HepG2 (cell line): ENCODE measurements around the gene INPP4B. TPM values are rescaled to one million over a fixed set of nuclear protein-coding genes. Genes with fewer than 3 reads are reported as not detected.

Experiments
- ATAC-seq: fragments of 200-7000 bp; cut with Tn5 transposase; 3 replicates; pipeline ENCODE4 v1.9.1; 2020; ENCODE audit warnings: mild to moderate bottlenecking, moderate library complexity
- BruUV-seq: library from RNA; stranded (reverse); fragments of 400-500 nt; replicated peaks from 2 replicates; lab custom pipeline; 2021; lab: Mats Ljungman, UMichigan
- CTCF ChIA-PET: fragments of 300-600 bp; formaldehyde crosslinking; extraction: SDS; loops from one replicate; lab custom pipeline; 2021; ENCODE audit warnings: low total read pairs, inconsistent platforms, low intra/inter-chr PET ratio; lab: Yijun Ruan, JAX
- POLR2A ChIA-PET: fragments of 350-600 bp; sonication (Branson Sonifier 250); formaldehyde crosslinking; loops from one replicate; lab custom pipeline; 2020; ENCODE audit warnings: antibody characterized with exemption, inconsistent platforms; lab: Yijun Ruan, JAX
- DNase-seq: peaks from one replicate; pipeline ENCODE4 v3.0.0-alpha.2; 2015; ENCODE audit warnings: low spot score
- FAIRE-seq: peaks from 3 replicates; lab custom pipeline; 2011; peaks lifted over from hg19 to GRCh38; lab: Jason Lieb, UNC
- H2AFZ ChIP-seq: one replicate; pipeline ENCODE4 v1.6.1; 2011; ENCODE audit warnings: low read length, inconsistent platforms
- H3K27ac ChIP-seq: fragments of 300-600 bp; 3 replicates; pipeline ENCODE4 v1.8.0; 2011; ENCODE audit warnings: mixed run types, mild to moderate bottlenecking, mixed read lengths, low read length, inconsistent platforms; ENCODE audit not compliant: insufficient read depth; ENCODE audit errors: extremely low read length
- H3K27me3 ChIP-seq, 2 experiments: fragments of 200-600 bp in 1 of 2; 2 replicates in 1 of 2; 3 replicates in 1 of 2; pipeline versions ENCODE4 v1.6.0 to v1.8.0; 2011; ENCODE audit warnings: low read length in 2 of 2, mild to moderate bottlenecking in 2 of 2, moderate library complexity in 2 of 2, inconsistent platforms in 1 of 2; ENCODE audit not compliant: insufficient read depth in 2 of 2, control insufficient read depth in 1 of 2
- H3K36me3 ChIP-seq, 2 experiments: fragments of 200-600 bp in 1 of 2; replicated peaks in 1 of 2; 2 replicates in 1 of 2; 3 replicates in 1 of 2; pipeline versions ENCODE4 v1.5.1 to v1.8.0; 2011; ENCODE audit warnings: low read length in 2 of 2, inconsistent platforms in 1 of 2; ENCODE audit not compliant: insufficient read depth in 2 of 2, control insufficient read depth in 1 of 2
- H3K4me1 ChIP-seq: 2 replicates; pipeline ENCODE4 v1.5.1; 2012; ENCODE audit warnings: low read length, inconsistent platforms; ENCODE audit not compliant: insufficient read depth
- H3K4me2 ChIP-seq: 2 replicates; pipeline ENCODE4 v1.6.0; 2011; ENCODE audit warnings: low read depth, low read length, inconsistent platforms
- H3K4me3 ChIP-seq, 3 experiments: fragments of 200-600 bp in 1 of 3; sonication (generic), shearing (Covaris generic) in 1 of 3; replicated peaks in 1 of 3; 2 replicates each; pipeline ENCODE4 v1.5.1; 2011 to 2016; ENCODE audit warnings: low read length in 3 of 3, inconsistent platforms in 2 of 3, low read depth in 2 of 3, mild to moderate bottlenecking in 2 of 3, control low read depth in 1 of 3, mixed read lengths in 1 of 3; ENCODE audit not compliant: insufficient read depth in 1 of 3
- H3K79me2 ChIP-seq: one replicate; pipeline ENCODE4 v1.6.1; 2011; ENCODE audit warnings: low read length, inconsistent platforms; ENCODE audit not compliant: insufficient read depth
- H3K9ac ChIP-seq: 2 replicates; pipeline ENCODE4 v1.6.0; 2011; ENCODE audit warnings: mild to moderate bottlenecking, low read depth, low read length, inconsistent platforms; ENCODE audit not compliant: insufficient read depth
- H3K9me3 ChIP-seq: 2 replicates; pipeline ENCODE4 v1.5.1; 2012; ENCODE audit warnings: mild to moderate bottlenecking, low read length
- H4K20me1 ChIP-seq: 2 replicates; pipeline ENCODE4 v1.6.0; 2011; ENCODE audit warnings: inconsistent platforms, mild to moderate bottlenecking, low read length, moderate library complexity; ENCODE audit not compliant: insufficient read depth
- CERS6 ChIP-seq: sonication (generic); formaldehyde crosslinking; IDR thresholded peaks from 2 replicates; pipeline ENCODE4 v1.5.0; 2020; ENCODE audit warnings: missing genetic modification reagents
- CHD2 ChIP-seq: IDR thresholded peaks from 2 replicates; pipeline ENCODE4 v1.6.1; 2011; ENCODE audit warnings: low read depth, low read length, improper control_type of control experiment
- CTCF ChIP-seq: sonication (generic); formaldehyde crosslinking; IDR thresholded peaks from 2 replicates; pipeline ENCODE4 v1.5.0; 2020; ENCODE audit warnings: mild to moderate bottlenecking, missing genetic modification reagents, moderate library complexity
- ELF1 ChIP-seq: sonication (generic); formaldehyde crosslinking; IDR thresholded peaks from 2 replicates; pipeline ENCODE4 v1.4.0; 2020; ENCODE audit warnings: missing genetic modification reagents
- ETS1 ChIP-seq: sonication (generic); formaldehyde crosslinking; IDR thresholded peaks from 2 replicates; pipeline ENCODE4 v1.4.0; 2020; ENCODE audit warnings: missing genetic modification reagents
- KAT8 ChIP-seq: IDR thresholded peaks from 2 replicates; pipeline ENCODE4 v1.6.1; 2016; ENCODE audit warnings: missing genetic modification reagents, missing compliant biosample characterization
- PAX8 ChIP-seq: sonication (generic); formaldehyde crosslinking; IDR thresholded peaks from 2 replicates; pipeline ENCODE4 v1.8.0; 2022; ENCODE audit warnings: mild to moderate bottlenecking, missing genetic modification reagents, borderline replicate concordance
- RAD51 ChIP-seq: fragments of 450-650 bp; IDR thresholded peaks from 2 replicates; pipeline ENCODE4 v1.6.1; 2016; ENCODE audit warnings: borderline replicate concordance
- RARG ChIP-seq: sonication (generic); formaldehyde crosslinking; IDR thresholded peaks from 2 replicates; pipeline ENCODE4 v1.4.0; 2020; ENCODE audit warnings: low read depth, mild to moderate bottlenecking, missing genetic modification reagents
- SMAD9 ChIP-seq: sonication (generic); formaldehyde crosslinking; IDR thresholded peaks from 2 replicates; pipeline ENCODE4 v1.5.1; 2020; ENCODE audit warnings: mild to moderate bottlenecking, missing genetic modification reagents
- SRSF1 ChIP-seq: fragments of 200-400 bp; formaldehyde crosslinking; optimal IDR thresholded peaks from 2 replicates; pipeline ENCODE3; 2017; ENCODE audit warnings: mild to moderate bottlenecking, low read depth, low read length, moderate library complexity
- ZBTB44 ChIP-seq: sonication (generic); formaldehyde crosslinking; IDR thresholded peaks from 2 replicates; pipeline ENCODE4 v1.4.0; 2020; ENCODE audit warnings: missing genetic modification reagents
- ZNF331 ChIP-seq: sonication (generic); formaldehyde crosslinking; IDR thresholded peaks from 2 replicates; pipeline ENCODE4 v1.4.0; 2020; ENCODE audit warnings: missing genetic modification reagents
- ZSCAN12 ChIP-seq: sonication (generic); formaldehyde crosslinking; IDR thresholded peaks from 2 replicates; pipeline ENCODE4 v1.9.0; 2021; ENCODE audit warnings: mild to moderate bottlenecking, missing genetic modification reagents
- WGBS: methylation state at CpG from one replicate; pipeline ENCODE4 v1.1.6; 2017; ENCODE audit warnings: low lambda C conversion rate; 5-methylcytosine and 5-hydroxymethylcytosine counted together
- in situ Hi-C: cut with HindIII; loops from 2 replicates; pipeline ENCODE4 v1.10.0; 2017; ENCODE audit warnings: low pct_unique_long_range_greater_than_20kb; ENCODE audit not compliant: extremely low pct_ligation_motif_present
- intact Hi-C: fragments of 100-400 bp; cut with micrococcal nuclease; formaldehyde crosslinking; loops from one replicate; pipeline ENCODE4 v1.10.0; 2022; ENCODE audit not compliant: unreplicated experiment
- polyA plus RNA-seq, 8 experiments: library from polyadenylated mRNA; depleted of rRNA in 3 of 8; stranded (reverse) in 7 of 8; unstranded in 1 of 8; fragments of >200 nt; fragmentation: Illumina TruSeq in 4 of 8; extraction: Trizol in 4 of 8; gene quantifications; 2 replicates each; pipeline versions ENCODE4 v1.2.1 to v1.2.3, GENCODE V29; 2011 to 2016; ENCODE audit warnings: low read depth in 4 of 8, missing spikeins in 1 of 8, mixed read lengths in 1 of 8; ENCODE audit not compliant: insufficient read depth in 1 of 8
- total RNA-seq, 5 experiments: library from RNA; depleted of rRNA; stranded (reverse); fragments of >200 nt; fragmentation: Illumina TruSeq; extraction: Trizol; gene quantifications; 2 replicates each; pipeline ENCODE4 v1.2.3, GENCODE V29; 2016; ENCODE audit warnings: low read depth in 1 of 5

Gene INPP4B
- total and polyA plus RNA-seq, 2 of the 13 experiments (the other 11 are each of a cell fraction or from before 2014, with no cell fraction given): not detected

- no peak for FAIRE-seq
These were observed 35.2 kb upstream of the INPP4B start for GRCh38 chr4:142881331-142881730.

GRCh38 chr4:142875117-142875516 lies 29.0 kb upstream of the INPP4B start:
- Histone ChIP-seq H3K27ac (no peak overlapping the region), H3K9me3 (no peaks in the 10 kb centered on the region), H3K36me3 (no peaks in the 10 kb centered on the region), H3K9ac (no peak overlapping the region), H3K4me2 (no peak overlapping the region), H4K20me1 (no peaks in the 10 kb centered on the region), H3K4me1 (no peaks in the 10 kb centered on the region), H3K79me2 (no peaks in the 10 kb centered on the region), H3K27me3 (no peaks in the 10 kb centered on the region), H3K4me3 (no peak overlapping the region), H2AFZ (no peak overlapping the region)
- POLR2A ChIA-PET: no interaction called here
- BruUV-seq: no TSS peak
- no CpG with 5 or more reads among the region's 2 CpGs for WGBS
- DNase-seq (peak; percentile 19), ATAC-seq (peak; percentile 78), FAIRE-seq (no peak)
- CTCF ChIA-PET: no interaction called here
- intact Hi-C loops (no loop called here), in situ Hi-C loops (no loop called here)
- TF ChIP-seq RAD51 (no peak), CERS6 (CRISPR knock-in tag) (no peak), KAT8 (CRISPR knock-in tag) (no peak), PAX8 (CRISPR knock-in tag) (no peak), SMAD9 (CRISPR knock-in tag) (no peak), ZSCAN12 (CRISPR knock-in tag) (no peak), ZBTB44 (CRISPR knock-in tag) (no peak), CTCF (CRISPR knock-in tag) (no peak; the same call in 1 of the 2 replicates), ZNF331 (CRISPR knock-in tag) (no peak), SRSF1 (no peak)

More at GRCh38 chr4:142881331-142881730, 35.2 kb upstream of the INPP4B start:
- no peaks in the 10 kb centered on the region for H3K36me3 ChIP-seq
- no peak overlapping the region for H2AFZ ChIP-seq
- no peak overlapping the region for H3K9ac ChIP-seq
- 18% methylated on average over 2 of the region's 2 CpGs for WGBS
- no peaks in the 10 kb centered on the region for H3K79me2 ChIP-seq
- intact Hi-C loops: no loop called here
- H3K27ac ChIP-seq: no peak overlapping the region
- no peak for TF ChIP-seq ELF1 (CRISPR knock-in tag)
- no peak for TF ChIP-seq RARG
- no peak for TF ChIP-seq ETS1 (CRISPR knock-in tag)
- TF ChIP-seq CHD2: no peak
- DNase-seq (no peak), ATAC-seq (no peak)
- H3K9me3 ChIP-seq: no peaks in the 10 kb centered on the region
- H3K4me3 ChIP-seq: no peak overlapping the region
- H3K27me3 ChIP-seq: no peaks in the 10 kb centered on the region
- in situ Hi-C loops: no loop called here
- no TSS peak for BruUV-seq
- H4K20me1 ChIP-seq: no peaks in the 10 kb centered on the region
- ChIA-PET CTCF (no interaction called here), POLR2A (no interaction called here)
- H3K4me2 ChIP-seq: no peak overlapping the region
- no peaks in the 10 kb centered on the region for H3K4me1 ChIP-seq
